IMR-90 (cell line): ENCODE measurements around the gene PGA4. TPM values are rescaled to one million over a fixed set of nuclear protein-coding genes. Genes with fewer than 3 reads are reported as not detected.

Experiments
- ATAC-seq: fragments of 200-7000 bp; cut with Tn5 transposase; 2 replicates; pipeline ENCODE4 v1.9.1; 2020; ENCODE audit warnings: low read depth, mild to moderate bottlenecking, moderate library complexity
- BruUV-seq: library from RNA; stranded (reverse); fragments of 400-500 nt; replicated peaks from 2 replicates; lab custom pipeline; 2021; lab: Mats Ljungman, UMichigan
- CTCF ChIA-PET: fragments of 300-600 bp; formaldehyde crosslinking; extraction: SDS; loops from one replicate; lab custom pipeline; 2021; ENCODE audit warnings: antibody characterized with exemption; lab: Yijun Ruan, JAX
- POLR2A ChIA-PET: fragments of 300-600 bp; sonication (Branson Sonifier 250); formaldehyde crosslinking; loops from one replicate; lab custom pipeline; 2022; ENCODE audit warnings: antibody characterized with exemption; ENCODE audit not compliant: unreplicated experiment; lab: Charles Lee
- DNase-seq: peaks from one replicate; pipeline ENCODE4 v3.0.0; 2013
- H2AFZ ChIP-seq: replicated peaks from 2 replicates; pipeline ENCODE3; 2013; ENCODE audit warnings: low read length, mild to moderate bottlenecking; ENCODE audit not compliant: poor library complexity
- H2AK5ac ChIP-seq: 2 replicates; pipeline ENCODE4 v1.6.1; 2013; ENCODE audit warnings: low read depth, low read length, inconsistent platforms
- H2AK9ac ChIP-seq: replicated peaks from 2 replicates; pipeline ENCODE3; 2013; ENCODE audit warnings: mild to moderate bottlenecking, low read depth, low read length, moderate library complexity; ENCODE audit not compliant: poor library complexity
- H2BK120ac ChIP-seq: 2 replicates; pipeline ENCODE4 v1.6.1; 2013; ENCODE audit warnings: low read depth, low read length, inconsistent platforms
- H2BK15ac ChIP-seq: 3 replicates; pipeline ENCODE4 v1.6.1; 2013; ENCODE audit warnings: low read depth, low read length, inconsistent platforms
- H2BK20ac ChIP-seq: 2 replicates; pipeline ENCODE4 v1.6.1; 2013; ENCODE audit warnings: low read depth, mild to moderate bottlenecking, inconsistent platforms, low read length, moderate library complexity
- H2BK5ac ChIP-seq: 2 replicates; pipeline ENCODE4 v1.6.1; 2013; ENCODE audit warnings: mild to moderate bottlenecking, low read depth, low read length, inconsistent platforms; ENCODE audit not compliant: poor library complexity, severe bottlenecking
- H3K14ac ChIP-seq: replicated peaks from 2 replicates; pipeline ENCODE4 v1.6.1; 2013; ENCODE audit warnings: low read depth, low read length, inconsistent platforms
- H3K18ac ChIP-seq: 2 replicates; pipeline ENCODE4 v1.6.1; 2013; ENCODE audit warnings: low read depth, low read length, control low read depth
- H3K23ac ChIP-seq: 2 replicates; pipeline ENCODE4 v1.6.1; 2013; ENCODE audit warnings: low read depth, low read length, inconsistent platforms
- H3K27ac ChIP-seq: 2 replicates; pipeline ENCODE4 v1.5.1; 2013; ENCODE audit warnings: mild to moderate bottlenecking, control low read depth, low read length; ENCODE audit not compliant: insufficient read depth
- H3K27me3 ChIP-seq: 2 replicates; pipeline ENCODE4 v1.6.1; 2013; ENCODE audit warnings: low read length; ENCODE audit not compliant: control insufficient read depth, insufficient read depth
- H3K36me3 ChIP-seq: 2 replicates; pipeline ENCODE4 v1.6.1; 2013; ENCODE audit warnings: low read length, mixed read lengths; ENCODE audit not compliant: control insufficient read depth, insufficient read depth
- H3K4ac ChIP-seq: 2 replicates; pipeline ENCODE4 v1.6.1; 2013; ENCODE audit warnings: low read depth, low read length, inconsistent platforms
- H3K4me1 ChIP-seq: 2 replicates; pipeline ENCODE4 v1.6.1; 2013; ENCODE audit warnings: low read length, mixed read lengths; ENCODE audit not compliant: control insufficient read depth, insufficient read depth
- H3K4me2 ChIP-seq: 2 replicates; pipeline ENCODE4 v1.6.1; 2013; ENCODE audit warnings: low read depth, mild to moderate bottlenecking, control low read depth, low read length, moderate library complexity
- H3K4me3 ChIP-seq: 2 replicates; pipeline ENCODE4 v1.5.1; 2013; ENCODE audit warnings: low read depth, mild to moderate bottlenecking, control low read depth, low read length, moderate library complexity; ENCODE audit not compliant: insufficient read depth
- H3K56ac ChIP-seq: 2 replicates; pipeline ENCODE4 v1.6.1; 2013; ENCODE audit warnings: low read length, inconsistent platforms; ENCODE audit not compliant: insufficient read depth; ENCODE audit errors: extremely low read depth
- H3K79me1 ChIP-seq, 2 experiments: 2 replicates each; pipeline ENCODE4 v1.6.1; 2013; ENCODE audit warnings: low read length in 2 of 2, inconsistent platforms in 1 of 2, low read depth in 1 of 2
- H3K9ac ChIP-seq: 2 replicates; pipeline ENCODE4 v1.6.1; 2013; ENCODE audit warnings: low read depth, low read length, control low read depth
- H3K9me1 ChIP-seq: 2 replicates; pipeline ENCODE4 v1.6.1; 2013; ENCODE audit warnings: low read length, inconsistent platforms; ENCODE audit not compliant: insufficient read depth
- H3K9me3 ChIP-seq: 2 replicates; pipeline ENCODE4 v1.6.1; 2013; ENCODE audit warnings: low read length; ENCODE audit not compliant: control insufficient read depth, insufficient read depth
- H4K20me1 ChIP-seq: 2 replicates; pipeline ENCODE4 v1.6.1; 2013; ENCODE audit warnings: low read length, inconsistent platforms; ENCODE audit not compliant: insufficient read depth
- H4K5ac ChIP-seq: 2 replicates; pipeline ENCODE4 v1.6.1; 2013; ENCODE audit warnings: mild to moderate bottlenecking, low read depth, low read length, control low read depth
- H4K8ac ChIP-seq, 2 experiments: 2 replicates each; pipeline ENCODE4 v1.6.1; 2013; ENCODE audit warnings: low read depth in 2 of 2, low read length in 2 of 2, control low read depth in 1 of 2, inconsistent platforms in 1 of 2
- H4K91ac ChIP-seq: 2 replicates; pipeline ENCODE4 v1.6.1; 2013; ENCODE audit warnings: low read depth, low read length, inconsistent platforms; ENCODE audit not compliant: insufficient read depth
- CEBPB ChIP-seq: IDR thresholded peaks from 2 replicates; pipeline ENCODE4 v1.6.1; 2012; ENCODE audit warnings: low read depth, low read length, improper control_type of control experiment
- CHD1 ChIP-seq: IDR thresholded peaks from 2 replicates; pipeline ENCODE4 v1.6.1; 2012; ENCODE audit warnings: low read depth, low read length, improper control_type of control experiment
- CTCF ChIP-seq: conservative IDR thresholded peaks from 2 replicates; pipeline ENCODE4 v1.5.1; 2012; ENCODE audit warnings: mild to moderate bottlenecking, low read depth, low read length, improper control_type of control experiment
- FOS ChIP-seq: fragments of 150-350 bp; IDR thresholded peaks from 2 replicates; pipeline ENCODE4 v1.6.1; 2016; ENCODE audit warnings: low read depth, low read length
- MAZ ChIP-seq: IDR thresholded peaks from 2 replicates; pipeline ENCODE4 v1.6.1; 2012; ENCODE audit warnings: low read depth, mild to moderate bottlenecking, low read length, improper control_type of control experiment, moderate library complexity, borderline replicate concordance
- NFE2L2 ChIP-seq: fragments of 150-350 bp; IDR thresholded peaks from 2 replicates; pipeline ENCODE4 v1.6.1; 2016; ENCODE audit warnings: low read depth, mild to moderate bottlenecking, low read length
- RFX5 ChIP-seq: IDR thresholded peaks from 2 replicates; pipeline ENCODE4 v1.8.0; 2012; ENCODE audit warnings: low read depth, mild to moderate bottlenecking, low read length, moderate library complexity
- WGBS, 2 experiments: methylation state at CpG; one replicate each; pipeline versions ENCODE4 v1.1.5 to v1.1.7; 2013; ENCODE audit warnings: missing lambda C conversion rate in 2 of 2; ENCODE audit not compliant: insufficient read length in 1 of 2; ENCODE audit errors: extremely low coverage in 2 of 2; 5-methylcytosine and 5-hydroxymethylcytosine counted together
- dilution Hi-C: fragments of 300-500 bp; cut with HindIII; formaldehyde crosslinking; loops from one replicate; pipeline ENCODE4 v1.14.3; 2018; ENCODE audit warnings: low sequenced_read_pairs; ENCODE audit not compliant: unreplicated experiment
- in situ Hi-C: fragments of 300-500 bp; cut with MboI; formaldehyde crosslinking; loops from 3 replicates; pipeline ENCODE4 v1.14.3; 2019; ENCODE audit warnings: low sequenced_read_pairs, inconsistent platforms, mixed read lengths
- intact Hi-C: fragments of 100-400 bp; cut with micrococcal nuclease; formaldehyde crosslinking; loops from 2 replicates; pipeline ENCODE4 v1.10.0; 2022
- polyA plus RNA-seq, 3 experiments: library from polyadenylated mRNA; depleted of rRNA; stranded (reverse); fragments of >200 nt; gene quantifications; 2 replicates each; pipeline ENCODE4 v1.2.3, GENCODE V29; 2012; ENCODE audit warnings: low replicate concordance in 1 of 3
- total RNA-seq: library from RNA; depleted of rRNA; stranded (reverse); fragments of >200 nt; gene quantifications from 2 replicates; pipeline ENCODE4 v1.2.3, GENCODE V29; 2012
- TF ChIP-seq, protein P1 (sequence below): fragments of 150-350 bp; IDR thresholded peaks from 2 replicates; pipeline ENCODE4 v1.6.1; 2016; ENCODE audit warnings: low read depth, mild to moderate bottlenecking, low read length, moderate library complexity, borderline replicate concordance

Gene PGA4
- total and polyA plus RNA-seq, 2 of the 4 experiments (the other 2 are of a cell fraction): not detected

DNA sequence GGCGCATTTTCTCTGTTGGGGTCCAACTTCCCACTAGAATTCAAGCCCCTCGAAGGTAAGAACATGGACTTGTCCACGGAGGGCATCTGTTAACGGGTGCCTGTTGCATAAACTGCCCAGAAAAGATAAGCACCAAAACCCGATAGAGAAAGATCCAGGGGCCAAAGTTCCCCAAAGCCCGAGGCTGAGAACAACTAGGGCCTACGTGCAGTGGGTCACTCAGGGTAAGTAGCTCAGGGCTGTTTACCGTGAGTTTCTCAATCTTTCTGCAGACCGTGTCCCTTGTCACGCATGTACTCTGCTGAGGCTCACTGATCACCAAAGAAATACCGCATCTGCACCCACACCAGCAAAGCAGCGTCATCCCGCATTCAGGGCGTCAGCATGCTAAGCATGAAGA is 43.2 kb downstream of the PGA4 start:
- H3K27me3 ChIP-seq: no peaks in the 10 kb centered on the region
- H3K14ac ChIP-seq: no peak overlapping the region
- H3K23ac ChIP-seq: no peak overlapping the region
- no peak overlapping the region for H3K9ac ChIP-seq
- H2BK15ac ChIP-seq: no peak overlapping the region
- H3K9me1 ChIP-seq: no peaks in the 10 kb centered on the region; the same call in 1 of the 2 replicates
- no peak overlapping the region for H4K5ac ChIP-seq
- H3K79me1 ChIP-seq: no peaks in the 10 kb centered on the region
- no peak for DNase-seq
- ATAC-seq: no peak
- in situ Hi-C loops: no loop called here
- H3K4me3 ChIP-seq: no peak overlapping the region
- no peak overlapping the region for H3K4ac ChIP-seq
- no peak overlapping the region for H2AK5ac ChIP-seq
- 81% methylated on average over 9 of the region's 14 CpGs; no CpG with 5 or more reads in 1 of the 2 experiments for WGBS, 2 experiments
- no TSS peak for BruUV-seq
- POLR2A ChIA-PET: no interaction called here
- intact Hi-C loops: no loop called here
- no peak overlapping the region for H2BK5ac ChIP-seq
- no peaks in the 10 kb centered on the region for H3K9me3 ChIP-seq
- no peak overlapping the region for H4K91ac ChIP-seq
- dilution Hi-C loops: no loop called here
- H2AFZ ChIP-seq: no peak overlapping the region
- no peak overlapping the region for H3K56ac ChIP-seq
- H2AK9ac ChIP-seq: no peak overlapping the region
- no peak overlapping the region for H3K27ac ChIP-seq
- H3K18ac ChIP-seq: no peak overlapping the region
- no peak overlapping the region for H2BK20ac ChIP-seq
- no peaks in the 10 kb centered on the region for H4K20me1 ChIP-seq
- no peak overlapping the region for H3K4me2 ChIP-seq
- H3K36me3 ChIP-seq: no peaks in the 10 kb centered on the region
- no peak overlapping the region for H4K8ac ChIP-seq
- H3K4me1 ChIP-seq: peaks cover 2% of the 10 kb centered on the region
- TF ChIP-seq NFE2L2 (no peak), MAZ (no peak), CEBPB (no peak), FOS (no peak), RFX5 (no peak), CTCF (no peak), CHD1 (no peak)
- TF ChIP-seq, protein P1, sequence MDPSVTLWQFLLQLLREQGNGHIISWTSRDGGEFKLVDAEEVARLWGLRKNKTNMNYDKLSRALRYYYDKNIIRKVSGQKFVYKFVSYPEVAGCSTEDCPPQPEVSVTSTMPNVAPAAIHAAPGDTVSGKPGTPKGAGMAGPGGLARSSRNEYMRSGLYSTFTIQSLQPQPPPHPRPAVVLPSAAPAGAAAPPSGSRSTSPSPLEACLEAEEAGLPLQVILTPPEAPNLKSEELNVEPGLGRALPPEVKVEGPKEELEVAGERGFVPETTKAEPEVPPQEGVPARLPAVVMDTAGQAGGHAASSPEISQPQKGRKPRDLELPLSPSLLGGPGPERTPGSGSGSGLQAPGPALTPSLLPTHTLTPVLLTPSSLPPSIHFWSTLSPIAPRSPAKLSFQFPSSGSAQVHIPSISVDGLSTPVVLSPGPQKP: no peak
- CTCF ChIA-PET: no interaction called here
- H2BK120ac ChIP-seq: no peak overlapping the region
